Renal cortex interstitium (tissue), 11 donors: ENCODE results near the gene MSRB3. TPM values are rescaled to one million over a fixed set of nuclear protein-coding genes. Genes with fewer than 3 reads are reported as not detected.

Experiments used
- DNase-seq, 11 donors: peaks; one replicate each; pipeline ENCODE4 v3.0.0-alpha.2; 2013; ENCODE audit warnings: low read depth in 9 of 11, low spot score in 4 of 11; ENCODE audit errors: extremely low read depth in 1 of 11
- polyA plus RNA-seq, 3 donors: library from polyadenylated mRNA; unstranded; fragments of 120-200 nt; gene quantifications; one replicate each; pipeline ENCODE4 v1.2.1, GENCODE V29; 2013; ENCODE audit not compliant: insufficient read length in 3 of 3

MSRB3 gene
- polyA plus RNA-seq, 3 donors = 20.6 to 24.8 (median 23.8) TPM

GRCh38 chr12:65343801-65344200 is 65.3 kb downstream of the MSRB3 start:
- DNase-seq = no peak

- DNase-seq = no peak
Observed at GRCh38 chr12:65355461-65355860, 77.0 kb downstream of the MSRB3 start.

GRCh38 chr12:65362234-65363031 is 84.0 kb downstream of the MSRB3 start:
- no peak for DNase-seq

- DNase-seq = no peak
Observed at GRCh38 chr12:65364046-65364445, 85.6 kb downstream of the MSRB3 start.

GRCh38 chr12:65367396-65367795 is 88.9 kb downstream of the MSRB3 start:
- no peak for DNase-seq

- no peak for DNase-seq
Observed at GRCh38 chr12:65368055-65368454, 89.6 kb downstream of the MSRB3 start.

GRCh38 chr12:65372574-65372973 is 94.1 kb downstream of the MSRB3 start:
- DNase-seq = no peak

- DNase-seq = no peak
Observed at GRCh38 chr12:65384240-65384639, 105.8 kb downstream of the MSRB3 start.

GRCh38 chr12:65387396-65387795 is 108.9 kb downstream of the MSRB3 start:
- no peak for DNase-seq

GRCh38 chr12:65389436-65389835 is 111.0 kb downstream of the MSRB3 start:
- DNase-seq = no peak

GRCh38 chr12:65391711-65392110 is 113.2 kb downstream of the MSRB3 start:
- no peak for DNase-seq

- DNase-seq = no peak
Observed at GRCh38 chr12:65392491-65392890, 114.0 kb downstream of the MSRB3 start.

- DNase-seq = no peak
Observed at GRCh38 chr12:65403188-65403587, 124.7 kb downstream of the MSRB3 start.

- no peak for DNase-seq
Observed at GRCh38 chr12:65407388-65408149, 129.1 kb downstream of the MSRB3 start.

- no peak for DNase-seq
Observed at GRCh38 chr12:65408441-65408840, 130.0 kb downstream of the MSRB3 start.

- no peak for DNase-seq
Observed at GRCh38 chr12:65409726-65410125, 131.2 kb downstream of the MSRB3 start.

- DNase-seq = no peak
Observed at GRCh38 chr12:65411171-65411570, 132.7 kb downstream of the MSRB3 start.

GRCh38 chr12:65414526-65414925 is 136.0 kb downstream of the MSRB3 start:
- DNase-seq = no peak

- no peak for DNase-seq
Observed at GRCh38 chr12:65415826-65416225, 137.3 kb downstream of the MSRB3 start.

GRCh38 chr12:65419284-65420072 is 141.0 kb downstream of the MSRB3 start:
- no peak for DNase-seq
